Liver (tissue), 9 donors: Measurements from ENCODE around the gene BHLHA15. TPM values are rescaled to one million over a fixed set of nuclear protein-coding genes. Genes with fewer than 3 reads are reported as not detected.

ENCODE experiments used
- DNase-seq: peaks from one replicate; pipeline ENCODE4 v3.0.0-alpha.2; 2017; ENCODE audit warnings: low spot score
- H3K27ac ChIP-seq, 2 donors: one replicate each; pipeline ENCODE4 v1.7.0; 2013; ENCODE audit warnings: inconsistent platforms in 2 of 2, low read length in 2 of 2, control low read depth in 1 of 2, low read depth in 1 of 2, mild to moderate bottlenecking in 1 of 2
- H3K27me3 ChIP-seq, 4 donors: one replicate each; pipeline versions ENCODE4 v1.6.1 to v1.7.0; 2013; ENCODE audit warnings: low read length in 3 of 4, inconsistent platforms in 1 of 4, mild to moderate bottlenecking in 1 of 4, moderate library complexity in 1 of 4; ENCODE audit not compliant: control insufficient read depth in 4 of 4, insufficient read depth in 4 of 4
- H3K36me3 ChIP-seq, 4 donors: one replicate each; pipeline versions ENCODE4 v1.6.1 to v1.7.0; 2013; ENCODE audit warnings: low read length in 3 of 4, mild to moderate bottlenecking in 3 of 4, low read depth in 1 of 4, moderate library complexity in 1 of 4; ENCODE audit not compliant: control insufficient read depth in 4 of 4, insufficient read depth in 3 of 4
- H3K4me1 ChIP-seq, 4 donors: one replicate each; pipeline versions ENCODE4 v1.6.1 to v1.7.0; 2013; ENCODE audit warnings: low read length in 3 of 4, mild to moderate bottlenecking in 3 of 4, moderate library complexity in 1 of 4; ENCODE audit not compliant: control insufficient read depth in 4 of 4, insufficient read depth in 4 of 4
- H3K4me3 ChIP-seq, 3 donors: one replicate each; pipeline versions ENCODE4 v1.6.1 to v1.7.0; 2013; ENCODE audit warnings: low read length in 3 of 3, control low read depth in 1 of 3, low read depth in 1 of 3, mild to moderate bottlenecking in 1 of 3
- H3K9ac ChIP-seq, 2 donors: one replicate each; pipeline ENCODE4 v1.7.0; 2013; ENCODE audit warnings: low read length in 2 of 2, mild to moderate bottlenecking in 2 of 2, moderate library complexity in 2 of 2, control low read depth in 1 of 2, low read depth in 1 of 2
- H3K9me3 ChIP-seq, 4 donors: one replicate each; pipeline versions ENCODE4 v1.6.1 to v1.7.0; 2013; ENCODE audit warnings: low read length in 3 of 4; ENCODE audit not compliant: control insufficient read depth in 4 of 4
- ATF3 ChIP-seq: IDR thresholded peaks from 2 replicates; pipeline ENCODE4 v1.6.1; 2016; ENCODE audit warnings: antibody characterized with exemption
- CTCF ChIP-seq: fragments of 150-350 bp; IDR thresholded peaks from 2 replicates; pipeline ENCODE4 v1.5.1; 2017; ENCODE audit warnings: improper control_type of control experiment, low read depth, low read length; ENCODE audit not compliant: missing input control
- FOXA1 ChIP-seq: IDR thresholded peaks from 2 replicates; pipeline ENCODE4 v1.6.1; 2016; ENCODE audit warnings: antibody characterized with exemption
- FOXA2 ChIP-seq: IDR thresholded peaks from 2 replicates; pipeline ENCODE4 v1.6.1; 2016; ENCODE audit warnings: antibody characterized with exemption
- HNF4A ChIP-seq, 2 donors: conservative IDR thresholded peaks; 2 replicates each; pipeline ENCODE4 v1.6.1; 2016; ENCODE audit warnings: antibody characterized with exemption in 2 of 2, mild to moderate bottlenecking in 2 of 2
- HNF4G ChIP-seq: IDR thresholded peaks from 2 replicates; pipeline ENCODE4 v1.6.1; 2016; ENCODE audit warnings: antibody characterized with exemption
- JUND ChIP-seq, 2 donors: IDR thresholded peaks; 2 replicates each; pipeline ENCODE4 v1.6.1; 2016; ENCODE audit warnings: antibody characterized with exemption in 2 of 2
- MAX ChIP-seq: IDR thresholded peaks from 2 replicates; pipeline ENCODE4 v1.6.1; 2016; ENCODE audit warnings: antibody characterized with exemption
- NR2F2 ChIP-seq: IDR thresholded peaks from 2 replicates; pipeline ENCODE4 v1.6.1; 2016; ENCODE audit warnings: antibody characterized with exemption
- REST ChIP-seq: IDR thresholded peaks from 2 replicates; pipeline ENCODE4 v1.6.1; 2016; ENCODE audit warnings: antibody characterized with exemption, mild to moderate bottlenecking
- SP1 ChIP-seq: IDR thresholded peaks from 2 replicates; pipeline ENCODE4 v1.6.1; 2018; ENCODE audit warnings: antibody characterized with exemption, mild to moderate bottlenecking
- YY1 ChIP-seq: IDR thresholded peaks from 2 replicates; pipeline ENCODE4 v1.6.1; 2016; ENCODE audit warnings: antibody characterized with exemption, mild to moderate bottlenecking
- ZBTB33 ChIP-seq: IDR thresholded peaks from 2 replicates; pipeline ENCODE4 v1.6.1; 2016; ENCODE audit warnings: antibody characterized with exemption
- WGBS: extraction: QIAGEN DNeasy Blood & Tissue Kit; methylation state at CpG from one replicate; pipeline ENCODE4 v1.1.7; 2013; 5-methylcytosine and 5-hydroxymethylcytosine counted together
- polyA plus RNA-seq, 2 donors: library from polyadenylated mRNA; stranded (reverse) in 1 of 2; unstranded in 1 of 2; fragments of 200-250 nt in 1 of 2; fragments of >200 nt in 1 of 2; fragmentation: Nextera tagmentation in 1 of 2; extraction: Ambion mirVana in 1 of 2; gene quantifications; one replicate each; pipeline versions ENCODE4 v1.2.1 to v1.2.3, GENCODE V29; 2013 to 2015
- total RNA-seq, 2 donors: library from RNA; depleted of rRNA; stranded (reverse); fragments of >200 nt; gene quantifications; one replicate each; pipeline ENCODE4 v1.2.3, GENCODE V29; 2014
- donor health status: healthy.
- donor health status: healthy.
- donor health status: healthy.
- donor health status: healthy.
- donor health status: healthy.

The BHLHA15 gene
- total and polyA plus RNA-seq, 4 donors: 1.0 to 28.9 (median 7.6) TPM

- no peak overlapping the region for H3K9ac ChIP-seq
- no peak for TF ChIP-seq ZBTB33
- no peaks in the 10 kb centered on the region for H3K27me3 ChIP-seq
- no peaks in the 10 kb centered on the region for H3K9me3 ChIP-seq
- H3K4me1 ChIP-seq: no peaks in the 10 kb centered on the region
- H3K27ac ChIP-seq: no peak overlapping the region
- H3K36me3 ChIP-seq: peaks cover 0 to 18% (median 2%) of the 10 kb centered on the region in 4 donors
- no peak for DNase-seq
- no peak overlapping the region for H3K4me3 ChIP-seq
- 96% methylated on average over 25 of the region's 25 CpGs for WGBS
These were observed 20.4 kb downstream of the BHLHA15 start for GRCh38 chr7:98231493-98232262.

- H3K9me3 ChIP-seq: no peaks in the 10 kb centered on the region
- H3K27me3 ChIP-seq: no peaks in the 10 kb centered on the region
- H3K9ac ChIP-seq: no peak overlapping the region
- DNase-seq: no peak
- peaks cover 0 to 18% (median 2%) of the 10 kb centered on the region in 4 donors for H3K36me3 ChIP-seq
- no peak for TF ChIP-seq HNF4A (conservative IDR thresholded peaks at IDR 0.05)
- TF ChIP-seq SP1: no peak
- TF ChIP-seq YY1: no peak
- no peak for TF ChIP-seq FOXA1
- no peak for TF ChIP-seq NR2F2
- no peak for TF ChIP-seq JUND (IDR thresholded peaks at IDR 0.05)
- TF ChIP-seq MAX: no peak
- no peak for TF ChIP-seq CTCF
- no peak for TF ChIP-seq REST
- no peak for TF ChIP-seq ATF3
- TF ChIP-seq ZBTB33: no peak
- no peak for TF ChIP-seq HNF4G
- TF ChIP-seq FOXA2: no peak
- no peak overlapping the region for H3K27ac ChIP-seq
- no peak overlapping the region for H3K4me3 ChIP-seq
- H3K4me1 ChIP-seq: no peaks in the 10 kb centered on the region
- 96% methylated on average over 8 of the region's 8 CpGs for WGBS
These were observed 21.0 kb downstream of the BHLHA15 start for GRCh38 chr7:98232263-98232585.
